HUES6 (cell line): ENCODE data around the gene CCDC40.

Experiments
- H3K27ac ChIP-seq: 2 replicates; pipeline ENCODE4 v1.7.0; 2013; ENCODE audit warnings: low read depth, mild to moderate bottlenecking, low read length, inconsistent platforms
- H3K27me3 ChIP-seq: 2 replicates; pipeline ENCODE4 v1.6.1; 2013; ENCODE audit warnings: low read length; ENCODE audit not compliant: control insufficient read depth, insufficient read depth
- H3K36me3 ChIP-seq: 2 replicates; pipeline ENCODE4 v1.6.1; 2013; ENCODE audit warnings: low read length; ENCODE audit not compliant: control insufficient read depth, insufficient read depth
- H3K4me1 ChIP-seq: 2 replicates; pipeline ENCODE4 v1.6.1; 2013; ENCODE audit warnings: low read length; ENCODE audit not compliant: control insufficient read depth, insufficient read depth
- H3K4me3 ChIP-seq: 2 replicates; pipeline ENCODE4 v1.5.1; 2013; ENCODE audit warnings: low read depth, low read length
- H3K9ac ChIP-seq: one replicate; pipeline ENCODE4 v1.6.1; 2013; ENCODE audit warnings: mild to moderate bottlenecking, low read length
- H3K9me3 ChIP-seq: 2 replicates; pipeline ENCODE4 v1.6.1; 2013; ENCODE audit warnings: low read depth, low read length; ENCODE audit not compliant: control insufficient read depth, insufficient read depth

The CCDC40 gene, protein sequence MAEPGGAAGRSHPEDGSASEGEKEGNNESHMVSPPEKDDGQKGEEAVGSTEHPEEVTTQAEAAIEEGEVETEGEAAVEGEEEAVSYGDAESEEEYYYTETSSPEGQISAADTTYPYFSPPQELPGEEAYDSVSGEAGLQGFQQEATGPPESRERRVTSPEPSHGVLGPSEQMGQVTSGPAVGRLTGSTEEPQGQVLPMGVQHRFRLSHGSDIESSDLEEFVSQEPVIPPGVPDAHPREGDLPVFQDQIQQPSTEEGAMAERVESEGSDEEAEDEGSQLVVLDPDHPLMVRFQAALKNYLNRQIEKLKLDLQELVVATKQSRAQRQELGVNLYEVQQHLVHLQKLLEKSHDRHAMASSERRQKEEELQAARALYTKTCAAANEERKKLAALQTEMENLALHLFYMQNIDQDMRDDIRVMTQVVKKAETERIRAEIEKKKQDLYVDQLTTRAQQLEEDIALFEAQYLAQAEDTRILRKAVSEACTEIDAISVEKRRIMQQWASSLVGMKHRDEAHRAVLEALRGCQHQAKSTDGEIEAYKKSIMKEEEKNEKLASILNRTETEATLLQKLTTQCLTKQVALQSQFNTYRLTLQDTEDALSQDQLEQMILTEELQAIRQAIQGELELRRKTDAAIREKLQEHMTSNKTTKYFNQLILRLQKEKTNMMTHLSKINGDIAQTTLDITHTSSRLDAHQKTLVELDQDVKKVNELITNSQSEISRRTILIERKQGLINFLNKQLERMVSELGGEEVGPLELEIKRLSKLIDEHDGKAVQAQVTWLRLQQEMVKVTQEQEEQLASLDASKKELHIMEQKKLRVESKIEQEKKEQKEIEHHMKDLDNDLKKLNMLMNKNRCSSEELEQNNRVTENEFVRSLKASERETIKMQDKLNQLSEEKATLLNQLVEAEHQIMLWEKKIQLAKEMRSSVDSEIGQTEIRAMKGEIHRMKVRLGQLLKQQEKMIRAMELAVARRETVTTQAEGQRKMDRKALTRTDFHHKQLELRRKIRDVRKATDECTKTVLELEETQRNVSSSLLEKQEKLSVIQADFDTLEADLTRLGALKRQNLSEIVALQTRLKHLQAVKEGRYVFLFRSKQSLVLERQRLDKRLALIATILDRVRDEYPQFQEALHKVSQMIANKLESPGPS

DNA sequence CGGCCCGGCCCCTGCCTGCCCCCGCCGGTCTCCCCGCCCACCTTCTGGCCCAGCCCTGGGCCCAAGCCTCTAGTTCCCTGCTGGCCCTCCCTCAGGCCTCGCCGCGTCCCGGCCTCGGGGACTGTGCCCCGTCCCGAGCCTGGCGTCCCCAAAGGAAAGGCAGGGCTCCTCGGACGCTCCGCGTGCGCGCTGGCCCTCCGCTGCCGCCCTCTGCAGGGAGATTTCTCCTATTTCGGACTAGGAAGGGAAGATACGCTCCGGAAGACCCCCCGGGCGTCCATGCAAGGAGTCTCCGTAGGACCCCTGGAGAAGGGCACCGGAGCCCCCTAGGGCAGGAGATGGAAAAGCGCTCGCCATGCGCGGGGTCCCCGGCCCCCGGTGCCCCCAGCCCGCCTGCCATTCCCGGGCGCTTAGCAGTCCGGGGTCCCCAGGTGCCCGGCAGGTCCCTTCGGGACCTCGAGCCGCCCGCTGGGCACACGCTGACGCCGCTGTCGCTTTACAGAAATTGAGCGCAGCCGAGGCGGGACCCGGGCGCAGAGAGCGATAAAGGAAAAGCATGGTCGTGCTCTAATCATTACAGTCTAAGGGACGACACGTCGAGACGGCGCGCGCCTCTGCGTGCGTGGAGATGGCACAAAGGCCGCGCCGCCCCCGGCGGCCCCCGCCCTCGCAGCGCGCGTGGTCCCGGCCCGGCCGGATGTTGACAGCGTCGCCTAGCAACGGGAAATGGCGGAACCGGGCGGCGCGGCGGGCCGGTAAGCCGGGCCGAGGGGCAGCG lies at the start of gene CCDC40:
Gene CCDC40, plus strand, starts transcription at position 706 of the 778 bp plus-strand sequence. Its CDS starts 21 bp downstream, at position 727.
- Histone ChIP-seq H3K4me3 (peak within 1 kb of the TSS; percentile 90), H3K9me3 (no peaks in the 10 kb centered on the region), H3K4me1 (peaks cover 6% of the 10 kb centered on the region; the same call in 1 of the 2 replicates), H3K27ac (peak within 1 kb of the TSS; percentile 80; the same call in 1 of the 2 replicates), H3K27me3 (no peaks in the 10 kb centered on the region), H3K9ac (peak within 1 kb of the TSS; percentile 83), H3K36me3 (peaks cover 8% of the 10 kb centered on the region)

DNA sequence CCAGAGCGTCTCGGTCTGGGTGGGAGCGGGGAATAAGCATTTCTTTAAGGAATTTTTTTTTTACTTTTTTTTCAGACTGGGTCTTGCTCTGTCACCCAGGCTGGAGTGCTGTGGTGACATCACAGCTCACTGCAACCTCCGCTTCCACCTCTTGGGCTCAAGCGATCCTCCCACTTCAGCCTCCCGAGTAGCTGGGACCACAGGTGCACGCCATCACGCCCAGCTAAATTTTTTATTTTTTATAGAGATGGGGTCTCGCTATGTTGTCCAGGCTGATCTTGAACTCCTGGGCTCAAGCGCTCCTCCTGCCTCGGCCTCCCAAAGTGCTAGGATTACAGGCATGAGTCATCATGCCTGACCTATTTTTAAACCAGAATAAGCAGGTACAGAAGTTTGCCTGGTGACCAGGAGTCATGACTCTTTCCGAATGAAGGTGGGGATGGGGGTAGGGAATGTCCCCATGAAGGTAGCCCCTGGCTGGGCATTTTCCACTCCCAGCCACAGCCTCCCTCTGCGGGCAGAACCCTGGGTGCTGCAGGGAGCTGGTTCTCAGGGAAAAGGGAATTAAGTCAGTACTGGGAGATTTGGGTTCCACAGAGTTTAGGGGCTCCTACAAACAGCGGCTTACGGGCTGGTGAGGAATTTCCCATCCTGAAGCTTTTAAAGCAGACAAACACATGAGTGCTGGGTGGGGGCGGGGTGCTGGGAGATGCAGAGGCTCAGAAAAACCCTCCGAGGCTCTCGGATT lies 49.1 kb upstream of the CCDC40 start:
- no peak overlapping the region for H3K9ac ChIP-seq
- H3K27me3 ChIP-seq, result no peaks in the 10 kb centered on the region
- H3K27ac ChIP-seq, result no peak overlapping the region
- H3K4me1 ChIP-seq, result peaks cover 40% of the 10 kb centered on the region
- H3K9me3 ChIP-seq, result no peaks in the 10 kb centered on the region
- H3K36me3 ChIP-seq, result no peaks in the 10 kb centered on the region
- H3K4me3 ChIP-seq, result no peak overlapping the region

DNA sequence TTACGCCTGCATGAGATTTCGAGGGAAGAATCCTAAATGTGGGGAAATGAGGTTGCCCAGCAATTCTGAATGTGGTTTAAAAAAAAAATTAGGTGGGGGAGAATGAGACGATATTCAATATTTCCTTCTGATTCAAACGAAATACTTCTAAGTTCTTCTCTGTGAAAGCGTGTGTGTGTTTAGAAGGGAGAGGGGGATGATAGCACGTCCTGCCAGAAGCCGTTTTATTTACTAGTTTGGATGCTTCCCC lies 48.6 kb upstream of the CCDC40 start:
- no peaks in the 10 kb centered on the region for H3K9me3 ChIP-seq
- no peak overlapping the region for H3K27ac ChIP-seq
- peaks cover 45% of the 10 kb centered on the region for H3K4me1 ChIP-seq
- H3K9ac ChIP-seq, result no peak overlapping the region
- H3K4me3 ChIP-seq, result no peak overlapping the region
- H3K36me3 ChIP-seq, result no peaks in the 10 kb centered on the region
- no peaks in the 10 kb centered on the region; the same call in 1 of the 2 replicates for H3K27me3 ChIP-seq

DNA sequence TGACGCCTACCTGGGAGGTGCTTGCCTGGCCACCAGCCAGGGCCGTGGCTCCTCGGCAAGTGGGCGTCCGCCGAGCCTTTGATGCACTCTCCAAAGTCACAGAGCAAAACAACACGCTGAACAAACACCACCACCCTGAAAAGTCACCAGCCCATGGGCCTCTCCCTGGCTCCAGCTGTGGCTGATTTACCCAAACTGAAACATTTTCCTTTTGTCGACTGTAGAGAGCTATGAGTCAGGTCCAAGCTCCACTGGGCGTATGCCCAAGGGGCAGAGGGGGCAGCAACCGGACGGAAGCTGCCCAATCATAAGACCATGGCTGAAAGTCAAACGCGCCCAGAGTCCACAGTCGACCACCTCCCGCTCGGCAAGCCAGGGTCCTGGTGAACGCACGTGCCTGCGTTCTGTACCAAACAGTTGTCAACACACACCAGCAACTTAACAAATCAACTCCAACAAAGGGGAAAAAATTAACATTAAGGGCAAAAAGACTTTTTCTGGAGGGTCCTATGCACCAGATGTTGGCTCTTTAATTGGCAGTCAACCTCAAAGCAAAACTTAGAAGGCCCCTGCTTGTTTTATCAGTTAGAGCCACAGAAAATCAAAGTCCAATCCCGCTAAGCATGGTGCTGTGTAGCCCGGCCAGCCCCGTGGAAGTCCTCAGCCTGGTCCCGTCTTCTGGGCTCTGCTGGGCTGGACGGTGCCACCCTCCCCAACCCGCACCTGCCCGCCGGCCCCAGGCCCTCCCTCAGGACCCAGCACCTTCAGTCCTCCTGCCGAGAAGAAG lies 48.1 kb upstream of the CCDC40 start:
- no peak overlapping the region for H3K4me3 ChIP-seq
- no peaks in the 10 kb centered on the region for H3K9me3 ChIP-seq
- H3K27ac ChIP-seq, result no peak overlapping the region
- no peaks in the 10 kb centered on the region; the same call in 1 of the 2 replicates for H3K27me3 ChIP-seq
- H3K4me1 ChIP-seq, result peaks cover 50% of the 10 kb centered on the region
- no peaks in the 10 kb centered on the region for H3K36me3 ChIP-seq
- no peak overlapping the region for H3K9ac ChIP-seq

DNA sequence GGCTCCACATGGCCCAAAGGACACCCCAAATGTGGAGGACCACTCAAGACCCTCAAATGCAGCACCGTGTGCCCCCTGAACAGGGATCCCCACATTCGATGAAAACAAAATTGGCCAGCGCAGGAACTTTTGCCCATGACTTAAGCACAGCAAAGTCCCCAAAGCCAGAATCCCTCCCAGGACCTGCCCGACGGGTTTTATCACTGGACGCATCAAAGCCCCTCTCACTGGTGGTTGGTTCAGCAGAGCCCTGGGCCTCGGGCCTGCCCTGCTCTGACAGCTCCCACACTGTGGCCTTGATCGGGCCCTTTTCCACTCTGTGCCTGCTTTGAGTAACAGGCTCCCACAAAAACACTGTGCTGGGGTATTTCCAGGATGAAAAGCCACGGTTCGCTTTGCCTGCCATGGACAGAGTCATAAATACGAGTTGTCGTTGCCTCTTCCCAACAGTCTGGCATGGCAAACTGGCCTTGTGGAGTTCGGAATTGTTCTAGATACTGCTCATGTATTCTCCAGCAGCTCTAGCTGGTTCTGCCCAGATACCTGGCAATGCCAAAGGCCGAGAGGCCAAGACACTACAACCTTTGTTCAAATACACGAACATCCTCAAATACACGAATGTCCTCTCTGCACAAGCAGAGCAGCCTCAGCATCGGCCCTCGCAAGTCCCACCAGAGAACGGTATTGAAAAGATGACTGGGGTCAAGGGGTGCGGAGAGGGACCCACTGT lies 47.2 kb upstream of the CCDC40 start:
- Histone ChIP-seq H3K4me1 (peaks cover 59% of the 10 kb centered on the region), H3K36me3 (no peaks in the 10 kb centered on the region), H3K27me3 (no peaks in the 10 kb centered on the region; the same call in 1 of the 2 replicates), H3K9me3 (no peaks in the 10 kb centered on the region), H3K9ac (no peak overlapping the region), H3K27ac (no peak overlapping the region), H3K4me3 (no peak overlapping the region)

DNA sequence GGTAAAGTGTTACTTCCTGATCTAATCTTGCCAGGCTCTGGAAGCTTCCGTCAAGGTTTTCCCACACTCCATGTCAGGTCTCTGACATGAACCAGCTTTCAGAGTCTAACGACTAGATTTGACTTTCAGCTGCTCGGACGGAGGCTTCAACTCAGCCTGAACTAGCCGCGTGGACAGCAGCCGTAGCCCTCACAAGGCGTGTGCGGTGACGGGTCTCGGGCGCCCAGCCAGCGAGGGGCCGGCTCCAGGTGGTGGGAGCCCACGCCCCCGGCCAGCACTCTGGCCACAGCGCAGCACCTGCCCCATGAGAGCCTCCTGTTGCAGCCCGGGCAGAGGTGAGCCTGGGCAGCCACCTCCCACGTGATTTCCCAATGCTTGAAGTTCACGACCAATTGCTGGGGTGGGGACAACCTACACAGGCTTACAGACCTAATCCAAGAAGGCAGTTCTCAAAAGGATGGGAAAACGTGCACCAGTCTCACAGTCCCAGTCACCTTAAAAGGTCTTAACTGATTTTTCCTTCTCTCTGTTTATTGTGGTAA lies 46.3 kb upstream of the CCDC40 start:
- Histone ChIP-seq H3K9me3 (no peaks in the 10 kb centered on the region), H3K9ac (no peak overlapping the region), H3K27me3 (no peaks in the 10 kb centered on the region; the same call in 1 of the 2 replicates), H3K27ac (no peak overlapping the region), H3K36me3 (no peaks in the 10 kb centered on the region), H3K4me3 (no peak overlapping the region), H3K4me1 (peaks cover 59% of the 10 kb centered on the region)

DNA sequence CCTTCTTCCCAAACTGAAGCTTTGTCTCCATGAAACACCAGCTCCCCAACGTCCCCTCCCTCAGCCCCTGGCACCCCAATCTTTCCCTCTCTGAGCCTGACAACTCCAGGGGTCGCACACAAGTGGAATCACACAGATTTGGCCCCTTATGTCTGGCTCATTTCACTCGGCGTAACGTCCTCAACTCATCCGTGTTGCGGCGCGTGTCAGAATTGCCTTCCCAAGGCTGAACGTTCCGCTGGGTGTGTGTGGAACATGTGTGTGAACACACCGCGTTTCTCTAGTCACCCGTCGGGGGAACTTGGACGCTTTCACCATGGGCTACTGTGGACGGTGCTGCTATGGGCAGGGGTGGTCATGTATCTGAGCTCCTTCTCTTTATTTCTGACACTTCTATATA lies 45.7 kb upstream of the CCDC40 start:
- Histone ChIP-seq H3K9ac (no peak overlapping the region), H3K9me3 (no peaks in the 10 kb centered on the region), H3K36me3 (no peaks in the 10 kb centered on the region), H3K27ac (no peak overlapping the region), H3K4me1 (peaks cover 59% of the 10 kb centered on the region), H3K4me3 (no peak overlapping the region), H3K27me3 (no peaks in the 10 kb centered on the region; the same call in 1 of the 2 replicates)

DNA sequence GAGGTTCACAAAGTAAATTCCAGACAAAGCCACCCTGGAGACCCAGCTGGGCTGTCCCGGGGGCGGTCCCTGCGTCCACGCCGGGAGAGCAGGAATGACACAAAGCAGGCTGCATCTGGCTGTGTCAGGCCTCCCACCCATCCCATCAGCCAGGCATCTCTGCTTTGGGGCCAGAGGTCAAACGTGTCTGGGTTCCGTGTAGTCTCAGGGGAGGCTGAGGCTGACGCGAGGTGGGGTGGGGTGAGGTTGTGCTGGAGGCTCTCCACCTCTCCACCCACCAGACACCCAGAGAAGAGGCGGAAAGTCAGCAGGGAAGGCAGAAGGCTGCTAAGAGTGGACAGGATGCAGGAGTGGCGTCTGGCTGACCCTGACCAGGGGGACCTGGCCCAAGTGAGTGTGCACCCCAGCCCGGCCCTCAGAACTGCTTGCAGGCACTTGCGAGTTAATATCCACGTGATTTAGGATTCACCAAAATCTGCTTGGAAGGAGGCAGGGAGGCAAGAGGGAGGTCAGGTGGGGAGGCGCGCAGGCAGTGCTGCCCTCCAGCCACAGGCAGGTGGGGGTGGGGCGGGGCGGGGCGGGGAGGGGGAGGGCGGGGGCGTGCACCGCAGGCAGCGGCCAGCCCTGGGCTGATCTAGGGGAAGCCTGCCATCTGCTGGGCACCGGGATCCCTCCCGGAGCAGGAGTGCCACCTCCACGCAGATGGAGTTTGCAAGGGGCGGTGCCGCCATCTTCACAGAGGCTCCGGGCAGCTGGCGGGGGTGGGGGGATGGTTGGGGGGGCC lies 45.1 kb upstream of the CCDC40 start:
- Histone ChIP-seq H3K27me3 (no peaks in the 10 kb centered on the region; the same call in 1 of the 2 replicates), H3K4me3 (peak overlapping the region; percentile 56), H3K36me3 (no peaks in the 10 kb centered on the region), H3K4me1 (peaks cover 59% of the 10 kb centered on the region), H3K9me3 (no peaks in the 10 kb centered on the region), H3K9ac (no peak overlapping the region), H3K27ac (no peak overlapping the region)
